ENCODE data around the gene ARMC6. TPM values are rescaled to one million over a fixed set of nuclear protein-coding genes. Genes with fewer than 3 reads are reported as not detected.

Gene ARMC6
- total and polyA plus RNA-seq, 2 experiments from 2014 or later, result 40.9 to 112 TPM

- 0 out of 2 replicates have a peak, but pooled peaks cover 6% of the 10 kb centered on the region for H3F3A ChIP-seq (replicated peaks; ENCODE audit: low read depth)
- Mint-ChIP-seq H3K4me3 (no peak overlapping the region), H3K4me1 (no peaks in the 10 kb centered on the region; the same call in 2 of the 3 replicates), H3K27me3 (ENCODE audit: insufficient read depth, low read depth, poor library complexity) (peaks cover 14% of the 10 kb centered on the region), H3K27ac (no peak overlapping the region), H3K9me3 (no peaks in the 10 kb centered on the region), H3K36me3 (ENCODE audit: low read depth) (no peaks in the 10 kb centered on the region)
- H3K27ac ChIP-seq (ENCODE audit: low read depth), result no peak overlapping the region
- H2AFZ ChIP-seq, result no peak overlapping the region
- H4K20me1 ChIP-seq (replicated peaks; ENCODE audit: insufficient read depth), result no peaks in the 10 kb centered on the region
- H3K4me1 ChIP-seq (ENCODE audit: insufficient read depth), result no peaks in the 10 kb centered on the region
- no peak for TF ChIP-seq STAT1 (IDR thresholded peaks at IDR 0.05; ENCODE audit: unreplicated experiment)
- TF ChIP-seq CTCF (conservative IDR thresholded peaks at IDR 0.05; ENCODE audit: low read depth in 2 of 2), result no peak
- no peak for TF ChIP-seq ZNF114 (CRISPR knock-in tag; IDR thresholded peaks at IDR 0.05)
- no peak for TF ChIP-seq JUNB (IDR thresholded peaks at IDR 0.05; ENCODE audit: unreplicated experiment)
- TF ChIP-seq ZNF462 (CRISPR knock-in tag; IDR thresholded peaks at IDR 0.05), result no peak
- no peak for TF ChIP-seq ETS1 (IDR thresholded peaks at IDR 0.05)
- TF ChIP-seq EZH2 (IDR thresholded peaks at IDR 0.05; ENCODE audit: low read depth, unreplicated experiment), result no peak
- TF ChIP-seq CREB1 (CRISPR knock-in tag; IDR thresholded peaks at IDR 0.05; ENCODE audit: low read depth), result no peak
- no peak for TF ChIP-seq POLR2AphosphoS5 (IDR thresholded peaks at IDR 0.05; ENCODE audit: low read depth)
- TF ChIP-seq REST (IDR thresholded peaks at IDR 0.05; ENCODE audit: unreplicated experiment), result no peak
- TF ChIP-seq EZH2phosphoT487 (IDR thresholded peaks at IDR 0.05; ENCODE audit: unreplicated experiment), result no peak
- TF ChIP-seq NANOG (IDR thresholded peaks at IDR 0.05; ENCODE audit: borderline replicate concordance), result no peak
- TF ChIP-seq ZNF331 (CRISPR knock-in tag; IDR thresholded peaks at IDR 0.05; ENCODE audit: low read depth), result no peak
- H3K27me3 ChIP-seq (ENCODE audit: insufficient read depth), result no peaks in the 10 kb centered on the region
- no peaks in the 10 kb centered on the region for H3K36me3 ChIP-seq (ENCODE audit: insufficient read depth)
- no peaks in the 10 kb centered on the region for H3K9me2 ChIP-seq (ENCODE audit: insufficient read depth)
- ATAC-seq, result no peak
- H3K4me2 ChIP-seq, result no peak overlapping the region
- no peaks in the 10 kb centered on the region for H3K79me2 ChIP-seq (replicated peaks; ENCODE audit: insufficient read depth)
- no peak overlapping the region for H3K4me3 ChIP-seq
- DNase-seq (ENCODE audit: low spot score), result no peak
Observed at GRCh38 chr19:19096641-19097627, 63.5 kb downstream of the ARMC6 start.
